Measurements from ENCODE around the gene COL6A3. TPM values are rescaled to one million over a fixed set of nuclear protein-coding genes. Genes with fewer than 3 reads are reported as not detected.

COL6A3 gene
- total RNA-seq, 1 experiment from 2014 or later = 0.04 TPM

GRCh38 chr2:237389831-237390230 is 24.1 kb downstream of the COL6A3 start:
- H3K27me3 ChIP-seq = peaks cover 3% of the 10 kb centered on the region; the same call in 1 of the 2 replicates
- no peaks in the 10 kb centered on the region for H3K4me1 ChIP-seq
- no peaks in the 10 kb centered on the region for H3K36me3 ChIP-seq
- no peaks in the 10 kb centered on the region for H3K9me3 ChIP-seq (replicated peaks)
- no peak overlapping the region for H3K4me3 ChIP-seq
- H3K27ac ChIP-seq = no peak overlapping the region
- DNase-seq = no peak

GRCh38 chr2:237388036-237388435 is 25.9 kb downstream of the COL6A3 start:
- Histone ChIP-seq H3K4me1 (no peaks in the 10 kb centered on the region), H3K27me3 (peaks cover 3% of the 10 kb centered on the region; the same call in 1 of the 2 replicates), H3K27ac (no peak overlapping the region), H3K4me3 (no peak overlapping the region), H3K9me3 (replicated peaks) (no peaks in the 10 kb centered on the region), H3K36me3 (no peaks in the 10 kb centered on the region)
- DNase-seq = no peak

- H3K36me3 ChIP-seq = no peaks in the 10 kb centered on the region
- H3K27me3 ChIP-seq = no peaks in the 10 kb centered on the region; the same call in 1 of the 2 replicates
- H3K4me1 ChIP-seq = no peaks in the 10 kb centered on the region
- no peak overlapping the region for H3K27ac ChIP-seq
- H3K9me3 ChIP-seq (replicated peaks) = no peaks in the 10 kb centered on the region
- no peak overlapping the region for H3K4me3 ChIP-seq
- no peak for DNase-seq
Observed at GRCh38 chr2:237384672-237385020, 29.3 kb downstream of the COL6A3 start.

- Histone ChIP-seq H3K4me3 (no peak overlapping the region), H3K9me3 (replicated peaks) (0 out of 2 replicates have a peak, but pooled peaks cover 2% of the 10 kb centered on the region), H3K4me1 (no peaks in the 10 kb centered on the region), H3K27me3 (no peaks in the 10 kb centered on the region; the same call in none of the 2 replicates), H3K36me3 (no peaks in the 10 kb centered on the region), H3K27ac (no peak overlapping the region)
- no peak for DNase-seq
Observed at GRCh38 chr2:237383991-237384671, 29.8 kb downstream of the COL6A3 start.

- H3K4me3 ChIP-seq = no peak overlapping the region
- no peaks in the 10 kb centered on the region for H3K36me3 ChIP-seq
- H3K27ac ChIP-seq = no peak overlapping the region
- no peak for DNase-seq
- 0 out of 2 replicates have a peak, but pooled peaks cover 2% of the 10 kb centered on the region for H3K9me3 ChIP-seq (replicated peaks)
- H3K4me1 ChIP-seq = no peaks in the 10 kb centered on the region
- H3K27me3 ChIP-seq = peaks cover 14% of the 10 kb centered on the region
Observed at GRCh38 chr2:237380768-237381167, 33.2 kb downstream of the COL6A3 start.

DNA sequence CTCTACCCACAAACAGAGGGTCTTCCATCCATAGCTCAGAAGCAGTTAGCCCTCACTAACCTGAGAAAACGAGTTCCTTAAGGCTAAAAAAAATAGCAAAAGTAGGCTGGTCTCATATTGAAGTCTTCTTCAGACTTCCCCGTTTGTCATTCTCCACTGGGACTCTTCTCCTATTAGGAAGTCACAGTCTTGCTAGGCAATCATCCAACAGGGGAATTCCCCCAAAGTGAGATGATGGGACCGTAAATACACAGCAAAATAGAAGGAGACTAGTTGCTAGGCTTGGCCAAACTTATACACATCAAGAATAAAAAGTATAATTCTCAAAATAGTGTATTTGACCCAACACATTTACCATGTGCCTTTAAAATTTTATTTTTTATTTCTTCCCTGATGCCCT is 34.3 kb downstream of the COL6A3 start:
- DNase-seq = no peak
- Histone ChIP-seq H3K4me3 (no peak overlapping the region), H3K36me3 (no peaks in the 10 kb centered on the region), H3K9me3 (replicated peaks) (0 out of 2 replicates have a peak, but pooled peaks cover 2% of the 10 kb centered on the region), H3K27ac (no peak overlapping the region), H3K27me3 (peaks cover 21% of the 10 kb centered on the region), H3K4me1 (no peaks in the 10 kb centered on the region)

GRCh38 chr2:237378650-237379049 is 35.3 kb downstream of the COL6A3 start:
- Histone ChIP-seq H3K4me3 (no peak overlapping the region), H3K9me3 (replicated peaks) (0 out of 2 replicates have a peak, but pooled peaks cover 2% of the 10 kb centered on the region), H3K4me1 (no peaks in the 10 kb centered on the region), H3K27me3 (peaks cover 27% of the 10 kb centered on the region), H3K27ac (no peak overlapping the region), H3K36me3 (no peaks in the 10 kb centered on the region)
- no peak for DNase-seq

- H3K4me3 ChIP-seq = no peak overlapping the region
- H3K27me3 ChIP-seq = peaks cover 27% of the 10 kb centered on the region
- DNase-seq = no peak
- H3K4me1 ChIP-seq = no peaks in the 10 kb centered on the region
- 0 out of 2 replicates have a peak, but pooled peaks cover 2% of the 10 kb centered on the region for H3K9me3 ChIP-seq (replicated peaks)
- H3K27ac ChIP-seq = no peak overlapping the region
- no peaks in the 10 kb centered on the region for H3K36me3 ChIP-seq
Observed at GRCh38 chr2:237374284-237375060, 39.5 kb downstream of the COL6A3 start.

- DNase-seq = no peak
- Histone ChIP-seq H3K9me3 (replicated peaks) (no peaks in the 10 kb centered on the region), H3K36me3 (no peaks in the 10 kb centered on the region), H3K27ac (no peak overlapping the region), H3K4me3 (no peak overlapping the region), H3K4me1 (no peaks in the 10 kb centered on the region), H3K27me3 (peaks cover 19% of the 10 kb centered on the region)
Observed at GRCh38 chr2:237371856-237372255, 42.1 kb downstream of the COL6A3 start.

- H3K4me3 ChIP-seq = no peak overlapping the region
- DNase-seq = no peak
- H3K4me1 ChIP-seq = no peaks in the 10 kb centered on the region
- no peaks in the 10 kb centered on the region for H3K36me3 ChIP-seq
- no peaks in the 10 kb centered on the region for H3K9me3 ChIP-seq (replicated peaks)
- no peak overlapping the region for H3K27ac ChIP-seq
- peaks cover 16% of the 10 kb centered on the region for H3K27me3 ChIP-seq
Observed at GRCh38 chr2:237365671-237366070, 48.3 kb downstream of the COL6A3 start.

DNA sequence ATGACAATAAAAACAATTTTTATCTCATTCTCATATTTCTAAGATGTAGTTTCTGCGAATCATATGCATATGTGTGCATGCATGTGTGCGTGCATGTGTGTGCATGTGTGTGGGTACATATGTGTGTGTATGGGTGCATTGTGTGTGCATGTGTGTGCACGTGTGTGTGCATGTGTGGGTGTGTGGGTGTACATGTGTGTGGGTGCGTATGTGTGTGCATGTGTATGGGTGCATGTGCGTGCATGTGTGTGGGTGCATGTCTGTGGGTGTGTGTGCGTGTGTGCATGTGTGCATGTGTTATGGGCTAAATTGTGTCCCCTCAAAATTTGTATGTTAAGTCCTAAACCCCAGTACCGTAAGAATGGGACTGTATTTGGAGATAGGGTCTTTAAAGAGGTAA is 49.3 kb downstream of the COL6A3 start:
- Histone ChIP-seq H3K4me1 (no peaks in the 10 kb centered on the region), H3K27ac (no peak overlapping the region), H3K9me3 (replicated peaks) (no peaks in the 10 kb centered on the region), H3K27me3 (peaks cover 20% of the 10 kb centered on the region), H3K36me3 (no peaks in the 10 kb centered on the region), H3K4me3 (no peak overlapping the region)
- no peak for DNase-seq

- Histone ChIP-seq H3K4me3 (no peak overlapping the region), H3K27me3 (peaks cover 31% of the 10 kb centered on the region), H3K36me3 (no peaks in the 10 kb centered on the region), H3K27ac (no peak overlapping the region), H3K4me1 (no peaks in the 10 kb centered on the region), H3K9me3 (replicated peaks) (no peaks in the 10 kb centered on the region)
- DNase-seq = no peak
Observed at GRCh38 chr2:237361194-237362004, 52.6 kb downstream of the COL6A3 start.

- no peak overlapping the region for H3K4me3 ChIP-seq
- no peaks in the 10 kb centered on the region for H3K36me3 ChIP-seq
- no peak overlapping the region for H3K27ac ChIP-seq
- peaks cover 41% of the 10 kb centered on the region for H3K27me3 ChIP-seq
- H3K9me3 ChIP-seq (replicated peaks) = no peaks in the 10 kb centered on the region
- no peaks in the 10 kb centered on the region for H3K4me1 ChIP-seq
- no peak for DNase-seq
Observed at GRCh38 chr2:237359894-237360780, 53.8 kb downstream of the COL6A3 start.

DNA sequence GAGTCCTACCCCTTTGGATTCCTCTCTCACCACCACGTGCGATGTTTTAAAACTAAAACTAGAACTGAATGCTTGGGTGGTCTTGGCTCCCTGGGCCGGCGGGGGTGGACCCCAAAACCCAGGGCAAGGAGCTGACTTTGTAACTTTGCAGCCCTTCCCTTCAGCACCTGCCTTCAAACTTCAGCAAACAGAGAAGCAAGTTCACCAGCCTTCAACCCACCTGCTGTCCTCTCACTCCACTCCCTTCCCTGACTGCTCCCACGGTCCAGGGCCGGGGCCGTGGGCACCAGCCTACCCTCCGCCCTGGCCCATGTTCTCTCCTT is 54.5 kb downstream of the COL6A3 start:
- H3K27me3 ChIP-seq = peaks cover 41% of the 10 kb centered on the region
- H3K4me1 ChIP-seq = no peaks in the 10 kb centered on the region
- DNase-seq = no peak
- no peak overlapping the region for H3K27ac ChIP-seq
- no peaks in the 10 kb centered on the region for H3K9me3 ChIP-seq (replicated peaks)
- H3K36me3 ChIP-seq = no peaks in the 10 kb centered on the region
- no peak overlapping the region for H3K4me3 ChIP-seq
